Ascending aorta (tissue), 2 donors: ENCODE results near the gene ZNF532. TPM values are rescaled to one million over a fixed set of nuclear protein-coding genes. Genes with fewer than 3 reads are reported as not detected.

Experiments
- DNase-seq, 2 donors: peaks; one replicate each; pipeline ENCODE4 v3.0.0-alpha.2; 2019; ENCODE audit warnings: low spot score in 2 of 2
- H3K27ac ChIP-seq, 2 donors: fragments of 200-600 bp; sonication (generic); one replicate each; pipeline ENCODE4 v1.5.1; 2016 to 2017; ENCODE audit warnings: mild to moderate bottlenecking in 1 of 2
- H3K27me3 ChIP-seq: fragments of 200-600 bp; sonication (generic); one replicate; pipeline ENCODE4 v1.5.1; 2017
- H3K36me3 ChIP-seq, 2 donors: fragments of 200-600 bp; sonication (generic); one replicate each; pipeline ENCODE4 v1.5.1; 2016
- H3K4me1 ChIP-seq, 2 donors: fragments of 200-600 bp; sonication (generic); one replicate each; pipeline ENCODE4 v1.5.1; 2016 to 2017; ENCODE audit warnings: mild to moderate bottlenecking in 1 of 2
- H3K4me3 ChIP-seq, 2 donors: fragments of 200-600 bp; sonication (generic); one replicate each; pipeline ENCODE4 v1.5.1; 2016 to 2017; ENCODE audit warnings: mild to moderate bottlenecking in 1 of 2
- H3K9me3 ChIP-seq, 2 donors: fragments of 200-600 bp; sonication (generic); one replicate each; pipeline ENCODE4 v1.5.1; 2016
- intact Hi-C: fragments of 100-400 bp; cut with DNase I; formaldehyde crosslinking; loops from one replicate; pipeline ENCODE4 v1.15.1; 2023
- total RNA-seq: library from RNA; depleted of rRNA; stranded (reverse); fragments of >200 nt; gene quantifications from one replicate; pipeline ENCODE4 v1.1.0, GENCODE V29; 2016
- TF ChIP-seq, protein P1 (sequence below), 3 experiments: fragments of 200-600 bp in 2 of 3; fragments of 450-650 bp in 1 of 3; sonication (generic) in 2 of 3; IDR thresholded peaks; one replicate each; pipeline ENCODE4 v1.5.1; 2016 to 2019; ENCODE audit warnings: antibody characterized with exemption in 3 of 3, mild to moderate bottlenecking in 1 of 3, moderate library complexity in 1 of 3

ZNF532 gene
- total RNA-seq, 1 donor from 2014 or later, result 161 TPM

DNA sequence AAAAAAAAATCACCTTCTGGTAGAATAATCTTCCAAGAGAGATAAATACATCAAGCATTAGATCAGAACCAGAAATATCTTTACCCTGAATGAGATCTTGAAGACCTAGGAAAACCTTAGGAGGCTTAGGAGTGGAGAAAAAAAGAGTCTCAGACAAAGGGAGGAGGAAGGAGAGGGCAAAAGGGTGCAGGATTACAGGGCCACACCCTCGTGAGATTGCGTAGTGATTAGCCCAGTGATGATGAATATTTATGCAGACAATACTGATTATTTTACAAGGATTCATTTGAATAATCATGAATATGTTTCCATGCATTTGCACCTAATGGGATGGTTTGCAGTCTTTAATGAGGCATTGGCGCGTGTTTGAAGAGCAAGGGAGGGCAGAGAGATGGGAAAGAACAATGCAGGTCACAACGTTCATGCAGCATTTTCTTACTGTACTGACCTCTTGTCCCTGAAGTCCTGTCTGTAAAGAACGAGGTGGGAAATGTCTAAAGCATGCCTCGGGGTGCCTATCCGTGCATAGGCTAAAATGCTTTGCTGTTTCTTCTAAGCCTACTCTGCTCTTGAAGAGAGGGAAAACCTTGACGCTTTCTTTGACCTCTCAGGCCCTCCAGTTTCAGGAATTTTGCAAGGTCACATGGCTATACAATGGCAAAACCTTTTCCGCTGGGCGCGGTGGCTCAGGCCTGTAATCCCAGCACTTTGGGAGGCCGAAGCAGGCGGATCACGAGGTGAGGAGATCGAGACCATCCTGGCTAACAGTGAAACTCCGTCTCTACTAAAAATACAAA lies 18.6 kb upstream of the ZNF532 start:
- H3K27ac ChIP-seq, result no peak overlapping the region
- no peaks in the 10 kb centered on the region for H3K36me3 ChIP-seq
- peaks cover 0 to 5% of the 10 kb centered on the region in 2 donors for H3K4me1 ChIP-seq
- no peak for DNase-seq
- intact Hi-C loops, result no loop called here
- TF ChIP-seq, protein P1, sequence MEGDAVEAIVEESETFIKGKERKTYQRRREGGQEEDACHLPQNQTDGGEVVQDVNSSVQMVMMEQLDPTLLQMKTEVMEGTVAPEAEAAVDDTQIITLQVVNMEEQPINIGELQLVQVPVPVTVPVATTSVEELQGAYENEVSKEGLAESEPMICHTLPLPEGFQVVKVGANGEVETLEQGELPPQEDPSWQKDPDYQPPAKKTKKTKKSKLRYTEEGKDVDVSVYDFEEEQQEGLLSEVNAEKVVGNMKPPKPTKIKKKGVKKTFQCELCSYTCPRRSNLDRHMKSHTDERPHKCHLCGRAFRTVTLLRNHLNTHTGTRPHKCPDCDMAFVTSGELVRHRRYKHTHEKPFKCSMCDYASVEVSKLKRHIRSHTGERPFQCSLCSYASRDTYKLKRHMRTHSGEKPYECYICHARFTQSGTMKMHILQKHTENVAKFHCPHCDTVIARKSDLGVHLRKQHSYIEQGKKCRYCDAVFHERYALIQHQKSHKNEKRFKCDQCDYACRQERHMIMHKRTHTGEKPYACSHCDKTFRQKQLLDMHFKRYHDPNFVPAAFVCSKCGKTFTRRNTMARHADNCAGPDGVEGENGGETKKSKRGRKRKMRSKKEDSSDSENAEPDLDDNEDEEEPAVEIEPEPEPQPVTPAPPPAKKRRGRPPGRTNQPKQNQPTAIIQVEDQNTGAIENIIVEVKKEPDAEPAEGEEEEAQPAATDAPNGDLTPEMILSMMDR (IDR thresholded peaks at IDR 0.05), result no peak
- H3K4me3 ChIP-seq, result no peak overlapping the region
- H3K9me3 ChIP-seq, result no peaks in the 10 kb centered on the region
- H3K27me3 ChIP-seq, result no peaks in the 10 kb centered on the region

DNA sequence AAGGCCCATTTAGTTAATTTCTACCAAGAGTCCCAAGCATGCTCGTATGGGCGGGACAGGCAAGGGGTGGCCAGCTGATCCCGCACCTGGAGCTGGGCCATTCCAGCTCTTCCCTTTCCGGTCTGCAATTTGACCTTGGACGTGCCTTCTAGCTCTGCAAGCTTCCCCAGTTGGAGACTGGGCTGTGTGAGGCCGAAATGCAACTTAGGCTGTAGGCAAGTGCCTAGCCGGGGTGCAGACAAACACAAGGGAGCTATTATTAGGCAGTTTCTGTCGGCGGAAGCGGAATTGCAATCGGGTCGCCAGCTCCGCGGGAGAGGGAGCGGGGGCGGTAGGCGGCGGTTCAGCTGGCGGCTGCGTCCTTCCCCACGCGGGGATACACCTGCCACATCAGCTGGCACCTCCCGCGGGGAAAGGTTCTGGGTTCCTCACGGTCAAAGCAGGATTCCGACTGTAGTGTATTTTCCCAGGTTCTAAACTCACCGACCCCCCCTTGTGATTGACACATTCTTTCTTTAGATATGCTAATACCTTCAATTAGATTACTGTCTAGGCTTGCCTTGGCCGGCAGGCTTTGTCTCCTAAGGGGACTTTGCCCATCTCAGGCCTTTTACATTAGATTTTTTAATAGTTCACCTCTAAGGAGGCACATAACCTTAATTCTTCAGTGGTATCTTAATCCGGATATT lies 17.1 kb upstream of the ZNF532 start:
- intact Hi-C loops, result no loop called here
- Histone ChIP-seq H3K4me1 (peaks cover 0 to 12% of the 10 kb centered on the region in 2 donors), H3K27ac (no peak overlapping the region), H3K9me3 (no peaks in the 10 kb centered on the region), H3K36me3 (no peaks in the 10 kb centered on the region), H3K27me3 (no peaks in the 10 kb centered on the region), H3K4me3 (peak overlapping the region in 1 of 2 donors; percentile 19)
- TF ChIP-seq, protein P1 (IDR thresholded peaks at IDR 0.05), result no peak
- no peak for DNase-seq

DNA sequence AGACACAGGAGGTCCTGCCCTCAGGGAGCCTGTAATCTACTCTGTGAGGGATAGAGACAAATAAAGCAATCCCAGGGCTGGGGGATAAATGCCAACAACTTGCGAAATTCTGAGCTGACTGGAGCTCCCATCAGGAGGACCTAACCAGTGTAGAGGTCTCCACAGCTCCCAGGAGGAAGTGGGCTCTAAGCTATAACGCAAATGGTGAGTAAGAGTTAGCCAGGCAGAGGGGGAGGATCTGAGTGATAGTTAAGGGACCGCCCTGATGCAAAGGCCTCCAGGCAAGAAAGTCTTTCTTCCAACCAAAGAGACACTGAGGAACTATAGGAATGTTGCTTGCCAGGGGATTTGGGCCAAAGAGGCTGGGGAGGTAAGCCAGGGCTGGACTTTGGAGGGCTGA lies 16.0 kb upstream of the ZNF532 start:
- TF ChIP-seq, protein P1 (IDR thresholded peaks at IDR 0.05), result no peak
- DNase-seq, result no peak
- Histone ChIP-seq H3K4me1 (peaks cover 0 to 14% of the 10 kb centered on the region in 2 donors), H3K4me3 (no peak overlapping the region), H3K27ac (peak overlapping the region in 1 of 2 donors; percentile 62), H3K36me3 (no peaks in the 10 kb centered on the region), H3K9me3 (no peaks in the 10 kb centered on the region), H3K27me3 (no peaks in the 10 kb centered on the region)
- intact Hi-C loops, result no loop called here

DNA sequence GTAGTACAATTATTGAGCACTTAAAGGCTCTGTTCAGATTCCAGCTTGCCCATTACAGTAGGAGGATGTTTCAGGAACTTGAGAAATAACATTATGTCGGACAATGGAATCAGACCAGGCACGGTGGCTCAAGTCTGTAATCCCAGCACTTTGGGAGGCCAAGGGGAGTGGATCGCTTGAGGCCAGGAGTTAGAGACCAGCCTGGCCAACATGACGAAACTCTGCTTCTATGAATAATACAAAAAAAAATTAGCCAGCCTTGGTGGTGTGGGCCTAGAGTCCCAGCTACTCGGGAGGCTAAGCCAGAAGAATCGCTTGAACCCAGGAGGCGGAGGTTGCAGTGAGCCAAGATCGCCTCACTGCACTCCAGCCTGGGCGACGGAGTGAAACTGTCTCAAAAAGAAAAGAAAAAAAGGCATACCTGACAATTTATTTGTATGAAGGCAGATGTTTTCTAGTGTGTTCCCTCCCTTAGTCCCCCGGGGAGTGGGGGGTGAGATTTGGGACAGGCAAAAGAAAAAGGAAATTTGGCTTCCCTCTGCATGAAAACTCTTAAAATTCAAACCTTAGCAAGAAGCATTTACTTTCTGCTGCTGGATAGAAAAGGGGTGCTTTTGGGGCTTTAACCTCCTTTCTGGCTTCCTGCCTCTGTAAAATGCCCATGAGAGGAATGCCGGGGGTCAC lies 13.7 kb upstream of the ZNF532 start:
- intact Hi-C loops, result loop anchor here (5.0 kb wide), 1 partner anchor 41 kb away; no protein-coding TSS in a partner anchor
- TF ChIP-seq, protein P1 (IDR thresholded peaks at IDR 0.05), result no peak
- Histone ChIP-seq H3K27ac (peak overlapping the region; percentile 62 to 68), H3K9me3 (no peaks in the 10 kb centered on the region), H3K4me3 (no peak overlapping the region), H3K4me1 (peaks cover 0 to 12% of the 10 kb centered on the region in 2 donors), H3K27me3 (no peaks in the 10 kb centered on the region), H3K36me3 (no peaks in the 10 kb centered on the region)
- DNase-seq, result no peak

DNA sequence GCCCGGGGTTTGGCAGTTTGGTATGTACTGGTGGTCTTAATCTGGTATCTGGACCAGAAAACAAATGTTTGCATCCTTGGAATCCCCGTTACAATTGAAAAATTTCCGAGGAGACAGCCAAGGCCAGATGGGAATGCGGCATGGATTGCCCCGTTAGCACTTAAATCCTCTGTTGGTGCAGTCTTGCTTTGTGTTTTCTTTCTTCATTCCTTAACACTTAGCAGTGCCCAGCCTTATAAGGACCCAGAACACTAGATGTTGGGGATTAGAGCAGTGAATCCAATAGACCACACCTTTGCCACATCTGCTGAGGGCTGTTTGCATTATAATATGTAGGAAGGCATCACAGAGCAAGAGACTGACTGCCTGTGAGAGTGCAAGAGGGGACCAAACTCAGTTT lies 12.8 kb upstream of the ZNF532 start:
- no peaks in the 10 kb centered on the region for H3K9me3 ChIP-seq
- no peaks in the 10 kb centered on the region for H3K36me3 ChIP-seq
- peaks cover 0 to 12% of the 10 kb centered on the region in 2 donors for H3K4me1 ChIP-seq
- TF ChIP-seq, protein P1 (IDR thresholded peaks at IDR 0.05), result no peak
- no peak for DNase-seq
- H3K4me3 ChIP-seq, result no peak overlapping the region
- H3K27me3 ChIP-seq, result no peaks in the 10 kb centered on the region
- intact Hi-C loops, result loop anchor here (5.0 kb wide), 1 partner anchor 40 kb away; no protein-coding TSS in a partner anchor
- peak overlapping the region; percentile 62 to 68 for H3K27ac ChIP-seq
